ENCODE data around the gene PKIB. TPM values are rescaled to one million over a fixed set of nuclear protein-coding genes. Genes with fewer than 3 reads are reported as not detected.

The PKIB gene
- total RNA-seq, 2 experiments from 2014 or later: 0.69 to 0.90 TPM

DNA sequence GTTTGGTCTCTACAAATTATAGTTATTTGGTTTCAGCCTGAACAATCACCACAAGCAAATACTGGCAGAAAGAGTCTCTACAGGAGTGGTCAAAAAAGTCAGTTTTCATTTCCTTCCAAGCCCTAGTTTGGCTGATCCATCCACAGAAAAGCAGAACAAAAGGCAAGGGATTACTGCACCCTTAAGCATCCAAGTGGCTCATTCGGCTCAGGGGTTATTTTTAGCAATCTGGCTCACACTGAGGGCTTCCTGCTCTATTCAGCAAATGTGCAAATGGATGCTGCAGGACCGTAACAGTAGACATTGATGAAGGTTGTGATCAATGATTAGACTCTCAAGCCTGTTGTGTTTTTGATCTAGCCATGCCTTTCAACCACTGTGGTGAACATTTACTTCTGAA, 107.1 kb downstream of the PKIB start:
- H3K27ac Mint-ChIP-seq: no peak overlapping the region
- TF ChIP-seq, protein P1, sequence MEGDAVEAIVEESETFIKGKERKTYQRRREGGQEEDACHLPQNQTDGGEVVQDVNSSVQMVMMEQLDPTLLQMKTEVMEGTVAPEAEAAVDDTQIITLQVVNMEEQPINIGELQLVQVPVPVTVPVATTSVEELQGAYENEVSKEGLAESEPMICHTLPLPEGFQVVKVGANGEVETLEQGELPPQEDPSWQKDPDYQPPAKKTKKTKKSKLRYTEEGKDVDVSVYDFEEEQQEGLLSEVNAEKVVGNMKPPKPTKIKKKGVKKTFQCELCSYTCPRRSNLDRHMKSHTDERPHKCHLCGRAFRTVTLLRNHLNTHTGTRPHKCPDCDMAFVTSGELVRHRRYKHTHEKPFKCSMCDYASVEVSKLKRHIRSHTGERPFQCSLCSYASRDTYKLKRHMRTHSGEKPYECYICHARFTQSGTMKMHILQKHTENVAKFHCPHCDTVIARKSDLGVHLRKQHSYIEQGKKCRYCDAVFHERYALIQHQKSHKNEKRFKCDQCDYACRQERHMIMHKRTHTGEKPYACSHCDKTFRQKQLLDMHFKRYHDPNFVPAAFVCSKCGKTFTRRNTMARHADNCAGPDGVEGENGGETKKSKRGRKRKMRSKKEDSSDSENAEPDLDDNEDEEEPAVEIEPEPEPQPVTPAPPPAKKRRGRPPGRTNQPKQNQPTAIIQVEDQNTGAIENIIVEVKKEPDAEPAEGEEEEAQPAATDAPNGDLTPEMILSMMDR (IDR thresholded peaks at IDR 0.05): no peak
- H3K27me3 Mint-ChIP-seq: no peaks in the 10 kb centered on the region
- no peak for DNase-seq
- no peaks in the 10 kb centered on the region for H3K4me1 Mint-ChIP-seq (ENCODE audit: low read depth)
- intact Hi-C loops (cut with micrococcal nuclease): no loop called here
- POLR2A ChIA-PET: no interaction called here
- no peaks in the 10 kb centered on the region for H3K9me3 Mint-ChIP-seq
- CTCF ChIA-PET: interaction anchor here (0.7 to 1.5 kb wide), 3 partner anchors 10 to 13 kb away, joined by 3 to 5 read pairs (median 3); no protein-coding TSS in a partner anchor
- ATAC-seq: no peak
- H3K36me3 Mint-ChIP-seq (ENCODE audit: low read depth): no peaks in the 10 kb centered on the region
- no peak overlapping the region for H3K4me3 Mint-ChIP-seq

DNA sequence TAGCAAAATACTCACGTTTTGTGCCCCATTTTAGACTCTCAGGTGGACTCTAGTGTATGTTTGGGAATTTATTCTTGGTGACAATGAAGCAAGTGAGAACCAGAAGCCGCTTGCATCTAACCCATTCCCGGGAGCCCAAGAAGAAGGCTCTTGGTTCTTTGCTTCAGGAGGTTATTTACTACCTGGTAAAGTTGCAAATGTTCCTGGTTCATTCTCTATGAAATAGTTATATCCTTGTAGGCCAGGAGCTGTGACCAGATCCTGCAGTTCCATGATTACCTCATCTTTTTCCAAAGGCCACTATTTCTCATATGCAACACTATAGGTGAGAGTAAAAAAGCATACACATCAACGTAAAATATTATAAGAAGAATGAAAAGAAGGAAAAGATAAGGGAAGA, 108.4 kb downstream of the PKIB start:
- ChIA-PET POLR2A (no interaction called here), CTCF (interaction anchor here (1.4 to 1.5 kb wide), 2 partner anchors 10 to 11 kb away, joined by 3 to 5 read pairs; no protein-coding TSS in a partner anchor)
- TF ChIP-seq, protein P1 (IDR thresholded peaks at IDR 0.05): no peak
- Mint-ChIP-seq H3K27me3 (no peaks in the 10 kb centered on the region), H3K9me3 (no peaks in the 10 kb centered on the region), H3K4me3 (no peak overlapping the region), H3K4me1 (ENCODE audit: low read depth) (no peaks in the 10 kb centered on the region), H3K27ac (no peak overlapping the region), H3K36me3 (ENCODE audit: low read depth) (no peaks in the 10 kb centered on the region)
- no peak for DNase-seq
- no peak for ATAC-seq
- intact Hi-C loops (cut with micrococcal nuclease): no loop called here

DNA sequence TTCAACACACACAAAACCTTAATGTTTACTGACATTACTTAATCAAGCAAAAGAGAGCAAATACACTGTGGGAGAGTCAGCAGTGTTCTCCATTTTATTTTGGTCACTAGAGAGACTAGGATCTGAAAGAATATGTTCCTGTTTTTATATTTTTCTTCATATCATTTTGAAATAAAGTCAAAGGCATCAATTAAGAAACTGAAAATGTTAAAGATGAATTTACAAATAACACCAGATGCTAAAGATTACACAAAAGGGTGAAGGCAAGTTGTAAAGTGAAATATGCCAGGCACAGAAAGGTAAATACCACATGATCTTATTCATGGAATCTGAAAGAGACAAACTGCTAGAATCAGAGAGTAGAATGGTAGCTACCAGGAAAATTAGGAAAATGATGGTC, 109.0 kb downstream of the PKIB start:
- ATAC-seq: no peak
- H3K27me3 Mint-ChIP-seq: no peaks in the 10 kb centered on the region

DNA sequence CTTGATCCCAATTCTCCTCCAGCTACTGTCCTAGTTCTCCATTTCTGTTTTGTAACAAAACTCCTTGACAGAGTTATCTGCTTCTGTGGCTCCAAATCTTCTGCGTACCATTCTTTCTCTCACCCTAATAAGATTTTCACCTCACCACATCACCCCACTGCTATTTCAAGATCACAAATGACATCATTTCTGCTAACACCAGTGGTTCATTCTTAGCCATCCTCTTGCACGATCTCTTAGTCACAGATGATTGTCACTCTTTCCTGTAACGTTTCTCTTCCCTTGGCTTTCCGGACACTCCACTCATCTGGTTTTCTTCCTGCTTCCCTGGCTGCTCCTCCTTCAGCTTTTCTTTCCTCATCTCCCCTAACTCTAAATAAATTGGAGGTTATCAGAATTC, 112.5 kb downstream of the PKIB start:
- Mint-ChIP-seq H3K27ac (no peak overlapping the region), H3K9me3 (no peaks in the 10 kb centered on the region), H3K27me3 (peaks cover 4% of the 10 kb centered on the region), H3K36me3 (ENCODE audit: low read depth) (no peaks in the 10 kb centered on the region), H3K4me3 (no peak overlapping the region), H3K4me1 (ENCODE audit: low read depth) (no peaks in the 10 kb centered on the region)
- TF ChIP-seq, protein P1 (IDR thresholded peaks at IDR 0.05): no peak
- ATAC-seq (no peak), DNase-seq (no peak)
- CTCF ChIA-PET: interaction anchor here (1.1 kb wide), 1 partner anchor 117 kb away, joined by 3 read pairs; no protein-coding TSS in a partner anchor
- POLR2A ChIA-PET: no interaction called here
- intact Hi-C loops (cut with micrococcal nuclease): loop anchor here (10.0 kb wide), 1 partner anchor 228 kb away; no protein-coding TSS in a partner anchor

More for the DNA sequence above, 109.0 kb downstream of the PKIB start:
- intact Hi-C loops (cut with micrococcal nuclease): no loop called here
- H3K4me1 Mint-ChIP-seq (ENCODE audit: low read depth): no peaks in the 10 kb centered on the region
- TF ChIP-seq, protein P1 (IDR thresholded peaks at IDR 0.05): no peak
- no peaks in the 10 kb centered on the region for H3K36me3 Mint-ChIP-seq (ENCODE audit: low read depth)
- DNase-seq: no peak
- H3K9me3 Mint-ChIP-seq: no peaks in the 10 kb centered on the region
- no peak overlapping the region for H3K27ac Mint-ChIP-seq
- no peak overlapping the region for H3K4me3 Mint-ChIP-seq
- POLR2A ChIA-PET: no interaction called here
- CTCF ChIA-PET: no interaction called here

DNA sequence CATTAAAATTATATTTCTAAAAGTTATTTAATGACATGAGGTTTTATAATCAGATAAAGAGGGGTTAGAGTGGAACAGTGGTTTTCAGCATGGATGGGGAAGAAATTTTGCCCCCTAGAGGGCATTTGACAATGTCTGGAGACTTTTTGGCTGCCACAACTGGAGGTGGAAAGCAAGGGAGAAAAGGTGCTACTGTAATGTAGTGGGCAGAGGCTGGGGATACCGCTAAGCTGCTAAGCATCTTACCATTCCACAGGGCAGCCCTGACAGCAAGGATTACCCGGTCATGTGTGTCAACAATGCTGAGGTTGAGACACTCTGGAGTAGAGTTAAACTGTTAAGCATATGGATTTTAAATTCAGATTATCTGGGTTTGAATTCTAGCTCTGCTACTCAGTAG, 116.4 kb downstream of the PKIB start:
- H3K9me3 Mint-ChIP-seq: no peaks in the 10 kb centered on the region
- DNase-seq (no peak), ATAC-seq (no peak)
- ChIA-PET POLR2A (no interaction called here), CTCF (interaction anchor here (1.0 to 4.6 kb wide), 7 partner anchors 9 to 235 kb away, joined by 3 to 41 read pairs (median 4); no protein-coding TSS in a partner anchor)
- H3K36me3 Mint-ChIP-seq (ENCODE audit: low read depth): no peaks in the 10 kb centered on the region
- no peaks in the 10 kb centered on the region for H3K4me1 Mint-ChIP-seq (ENCODE audit: low read depth)
- TF ChIP-seq, protein P1 (IDR thresholded peaks at IDR 0.05): peak; percentile 41
- H3K27ac Mint-ChIP-seq: no peak overlapping the region
- no peak overlapping the region for H3K4me3 Mint-ChIP-seq
- intact Hi-C loops (cut with micrococcal nuclease): loop anchor here (10.0 kb wide), 1 partner anchor 232 kb away; no protein-coding TSS in a partner anchor
- H3K27me3 Mint-ChIP-seq: peaks cover 9% of the 10 kb centered on the region

All from activated CD8-positive, alpha-beta T cell treated with anti-CD3 and anti-CD28 coated beads for 36 hours (primary cell).